CD4-positive, alpha-beta memory T cell (primary cell): ENCODE results near the gene GPN2. TPM values are rescaled to one million over a fixed set of nuclear protein-coding genes. Genes with fewer than 3 reads are reported as not detected.

ENCODE experiments used
- CTCF ChIA-PET: fragments of 350-600 bp; sonication (Branson Sonifier 250); formaldehyde crosslinking; loops from one replicate; lab custom pipeline; 2021; ENCODE audit warnings: inconsistent platforms; ENCODE audit not compliant: partially characterized antibody; lab: Charles Lee
- POLR2A ChIA-PET: fragments of 350-600 bp; sonication (Branson Sonifier 250); formaldehyde crosslinking; loops from one replicate; lab custom pipeline; 2021; ENCODE audit not compliant: partially characterized antibody; lab: Charles Lee
- DNase-seq, 5 donors: peaks; one replicate each; pipeline versions ENCODE4 v3.0.0 to v3.0.0-alpha.2; 2020 to 2022; ENCODE audit warnings: mixed read lengths in 1 of 5
- H3K27ac ChIP-seq: one replicate; pipeline ENCODE4 v1.7.0; 2013; ENCODE audit warnings: low read depth, low read length
- H3K27me3 ChIP-seq: 2 replicates; pipeline ENCODE4 v1.7.0; 2013; ENCODE audit warnings: mild to moderate bottlenecking, low read length, moderate library complexity; ENCODE audit not compliant: insufficient read depth
- H3K36me3 ChIP-seq: 2 replicates; pipeline ENCODE4 v1.7.0; 2013; ENCODE audit warnings: mild to moderate bottlenecking, low read length, moderate library complexity; ENCODE audit not compliant: insufficient read depth
- H3K4me1 ChIP-seq: 2 replicates; pipeline ENCODE4 v1.7.0; 2013; ENCODE audit warnings: mild to moderate bottlenecking, low read length, moderate library complexity; ENCODE audit not compliant: insufficient read depth
- H3K4me3 ChIP-seq, 2 donors: one replicate each; pipeline ENCODE4 v1.7.0; 2013; ENCODE audit warnings: low read length in 2 of 2, mild to moderate bottlenecking in 1 of 2
- H3K9me3 ChIP-seq, 2 donors: one replicate each; pipeline ENCODE4 v1.7.0; 2013; ENCODE audit warnings: low read length in 2 of 2, control low read depth in 1 of 2; ENCODE audit not compliant: control insufficient read depth in 1 of 2
- H3K27ac Mint-ChIP-seq, 7 donors: one replicate each; pipeline ENCODE4 v1.8.0; 2020 to 2021; ENCODE audit warnings: mixed read lengths in 7 of 7, mild to moderate bottlenecking in 6 of 7, inconsistent platforms in 3 of 7, moderate library complexity in 3 of 7
- H3K27me3 Mint-ChIP-seq, 2 donors: one replicate each; pipeline ENCODE4 v1.8.0; 2020 to 2021; ENCODE audit warnings: mixed read lengths in 2 of 2
- H3K36me3 Mint-ChIP-seq, 2 donors: one replicate each; pipeline ENCODE4 v1.8.0; 2020 to 2021; ENCODE audit warnings: mixed read lengths in 2 of 2, inconsistent platforms in 1 of 2, mild to moderate bottlenecking in 1 of 2
- H3K4me1 Mint-ChIP-seq, 4 donors: one replicate each; pipeline ENCODE4 v1.8.0; 2020 to 2021; ENCODE audit warnings: mixed read lengths in 4 of 4, mild to moderate bottlenecking in 1 of 4
- H3K4me3 Mint-ChIP-seq, 8 donors: one replicate each; pipeline ENCODE4 v1.8.0; 2020 to 2021; ENCODE audit warnings: mixed read lengths in 8 of 8, mild to moderate bottlenecking in 7 of 8, moderate library complexity in 6 of 8, inconsistent platforms in 3 of 8
- H3K9me3 Mint-ChIP-seq, 8 donors: one replicate each; pipeline ENCODE4 v1.8.0; 2020 to 2021; ENCODE audit warnings: mixed read lengths in 8 of 8, mild to moderate bottlenecking in 5 of 8, inconsistent platforms in 3 of 8, moderate library complexity in 1 of 8
- intact Hi-C: fragments of 100-400 bp; cut with micrococcal nuclease; formaldehyde crosslinking; loops from one replicate; pipeline ENCODE4 v1.15.1; 2023
- polyA plus RNA-seq, 2 donors: library from polyadenylated mRNA; unstranded; fragments of 300-500 nt; fragmentation: Illumina TruSeq; gene quantifications; one replicate each; pipeline ENCODE4 v1.2.3, GENCODE V29; 2021
- total RNA-seq, 2 experiments: library from RNA; stranded (reverse); gene quantifications; one replicate each; pipeline ENCODE4 v1.2.3, GENCODE V29; 2021

The GPN2 gene
- total and polyA plus RNA-seq, 4 experiments from 2014 or later: 15.3 to 38.0 (median 27.9) TPM

DNA sequence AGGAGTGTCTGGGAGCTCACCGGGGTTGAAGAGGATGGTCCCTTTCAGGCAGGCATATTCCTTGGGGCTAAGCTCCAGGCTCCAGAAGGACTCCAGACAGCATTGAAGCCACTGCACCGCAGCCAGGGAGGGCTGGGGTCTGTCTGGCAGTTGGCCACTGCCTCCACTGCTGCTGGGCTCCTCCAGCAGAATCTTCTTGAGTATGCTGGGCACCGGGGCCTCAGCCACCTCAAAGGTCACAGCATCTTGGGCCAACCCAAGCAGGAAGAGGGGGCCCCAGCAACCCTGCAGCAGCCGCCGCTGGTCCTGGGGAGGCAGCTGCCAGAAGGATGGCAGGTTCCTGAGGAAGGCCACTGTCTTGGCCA, 23.3 kb upstream of the GPN2 start:
- Mint-ChIP-seq H3K4me1 (no peaks in the 10 kb centered on the region), H3K4me3 (no peak overlapping the region), H3K36me3 (no peaks in the 10 kb centered on the region), H3K27me3 (peaks cover 0 to 4% of the 10 kb centered on the region in 2 donors), H3K27ac (no peak overlapping the region), H3K9me3 (no peaks in the 10 kb centered on the region)
- Histone ChIP-seq H3K4me3 (no peak overlapping the region), H3K27me3 (no peaks in the 10 kb centered on the region), H3K36me3 (no peaks in the 10 kb centered on the region), H3K4me1 (no peaks in the 10 kb centered on the region), H3K9me3 (no peaks in the 10 kb centered on the region), H3K27ac (no peak overlapping the region)
- intact Hi-C loops: no loop called here
- CTCF ChIA-PET: no interaction called here
- DNase-seq: no peak
- POLR2A ChIA-PET: no interaction called here

DNA sequence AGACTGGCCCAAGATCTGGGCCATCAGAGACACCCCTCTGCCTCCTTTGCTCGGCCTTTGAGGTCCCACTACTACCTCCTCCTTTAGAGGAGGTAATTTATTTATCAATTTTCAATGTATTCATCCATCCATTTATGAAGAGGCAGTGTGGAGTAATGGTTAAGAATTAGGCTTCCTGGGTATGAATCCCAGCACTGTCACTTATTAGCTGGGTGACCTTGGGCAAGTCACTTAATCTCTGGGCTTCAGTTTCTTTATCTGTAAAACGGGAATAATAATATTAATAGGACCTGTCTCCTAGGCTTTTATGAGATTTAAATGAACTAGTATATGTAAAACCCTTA, 22.0 kb upstream of the GPN2 start:
- Mint-ChIP-seq H3K4me3 (no peak overlapping the region), H3K4me1 (no peaks in the 10 kb centered on the region), H3K27me3 (peaks cover 0 to 5% of the 10 kb centered on the region in 2 donors), H3K27ac (no peak overlapping the region), H3K36me3 (no peaks in the 10 kb centered on the region), H3K9me3 (no peaks in the 10 kb centered on the region)
- no peak for DNase-seq
- CTCF ChIA-PET: interaction anchor here (0.6 kb wide), 2 partner anchors 105 to 511 kb away, joined by 3 to 4 read pairs; no protein-coding TSS in a partner anchor
- no peak overlapping the region for H3K4me3 ChIP-seq
- POLR2A ChIA-PET: no interaction called here
- H3K9me3 ChIP-seq: no peaks in the 10 kb centered on the region
- H3K4me1 ChIP-seq: no peaks in the 10 kb centered on the region
- no peaks in the 10 kb centered on the region for H3K36me3 ChIP-seq
- H3K27me3 ChIP-seq: no peaks in the 10 kb centered on the region
- H3K27ac ChIP-seq: no peak overlapping the region
- intact Hi-C loops: no loop called here

DNA sequence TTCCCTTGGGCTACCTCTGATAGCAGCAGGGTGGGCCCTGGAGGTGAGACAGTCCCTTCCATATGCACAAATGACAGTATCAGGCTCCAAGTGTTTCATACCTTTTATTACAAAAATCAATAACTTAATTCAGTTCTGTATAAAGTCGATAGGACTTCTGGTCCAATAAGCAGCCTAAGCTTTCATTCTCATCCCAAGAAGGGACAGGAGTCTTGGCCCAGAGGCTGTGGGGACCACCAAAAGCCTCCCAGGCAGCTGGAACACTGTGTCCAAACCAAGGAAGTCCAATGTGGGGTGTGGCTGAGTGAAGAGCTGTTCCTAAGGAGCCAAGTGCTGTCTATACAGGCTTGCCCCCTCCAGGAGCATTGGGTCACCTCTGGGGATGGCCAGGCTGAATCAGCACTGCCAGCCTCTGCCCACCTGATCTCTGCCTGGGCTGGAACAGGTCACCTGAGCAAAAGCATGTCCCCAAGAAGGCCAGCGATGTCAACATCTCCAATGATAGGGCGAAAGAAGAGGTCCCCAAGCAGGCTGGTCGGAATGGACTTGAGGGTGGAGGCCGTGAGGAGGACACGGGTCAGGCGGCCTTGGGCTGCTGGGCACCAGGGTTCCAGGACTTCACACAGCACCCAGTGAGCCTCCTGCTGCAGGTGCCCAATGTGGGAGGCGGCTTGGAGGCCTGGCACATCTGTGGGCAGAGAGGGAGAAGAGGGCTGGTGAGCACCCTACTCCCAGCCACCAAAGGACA, 21.5 kb upstream of the GPN2 start:
- Histone ChIP-seq H3K36me3 (no peaks in the 10 kb centered on the region), H3K27ac (no peak overlapping the region), H3K4me3 (no peak overlapping the region), H3K4me1 (no peaks in the 10 kb centered on the region), H3K27me3 (no peaks in the 10 kb centered on the region), H3K9me3 (no peaks in the 10 kb centered on the region)
- ChIA-PET POLR2A (no interaction called here), CTCF (no interaction called here)
- no peaks in the 10 kb centered on the region for H3K36me3 Mint-ChIP-seq
- no peak overlapping the region for H3K4me3 Mint-ChIP-seq
- no peak overlapping the region for H3K27ac Mint-ChIP-seq
- no peak for DNase-seq
- intact Hi-C loops: no loop called here
- no peaks in the 10 kb centered on the region for H3K4me1 Mint-ChIP-seq
- no peaks in the 10 kb centered on the region for H3K9me3 Mint-ChIP-seq
- peaks cover 0 to 5% of the 10 kb centered on the region in 2 donors for H3K27me3 Mint-ChIP-seq

DNA sequence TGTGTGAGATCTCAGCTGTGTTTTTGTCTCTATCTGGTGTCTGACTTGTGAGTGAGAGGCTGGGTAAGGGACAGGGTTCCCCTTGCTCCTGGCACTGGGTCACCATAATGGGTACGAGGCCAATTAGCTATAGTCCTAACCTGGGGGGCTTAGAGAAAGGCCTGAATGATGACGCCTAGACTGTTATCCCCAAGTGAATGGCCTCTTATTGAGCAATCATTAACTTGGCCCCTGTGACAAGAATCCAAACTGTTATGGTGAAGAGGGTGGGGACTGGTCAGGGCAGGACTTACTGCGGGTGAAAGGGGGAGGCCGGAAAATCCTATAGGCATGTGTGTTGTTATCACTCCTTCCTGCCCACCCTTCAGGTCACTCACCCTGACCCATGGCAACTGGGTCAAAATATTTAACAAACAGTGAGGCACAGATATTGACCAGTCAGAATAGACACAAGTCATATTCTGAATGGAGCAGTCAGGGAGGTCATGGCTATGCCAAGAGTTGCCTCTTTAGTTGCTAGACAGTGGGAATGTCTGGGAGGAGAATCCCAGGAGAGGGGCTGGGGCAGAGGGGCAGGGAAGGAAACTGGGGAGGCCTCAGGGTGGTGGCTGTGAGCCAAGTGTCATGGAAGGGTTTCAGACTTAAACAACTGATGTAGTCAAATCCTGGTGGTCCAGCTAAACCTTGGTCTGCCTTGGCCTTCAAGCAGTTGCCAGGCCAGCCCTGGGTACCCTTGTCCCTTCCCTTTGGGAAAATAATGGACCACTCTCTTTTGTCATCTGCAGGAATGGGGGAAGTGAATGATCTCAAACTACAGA, 20.5 kb upstream of the GPN2 start:
- Histone ChIP-seq H3K4me1 (no peaks in the 10 kb centered on the region), H3K27me3 (no peaks in the 10 kb centered on the region), H3K27ac (no peak overlapping the region), H3K4me3 (no peak overlapping the region), H3K9me3 (no peaks in the 10 kb centered on the region), H3K36me3 (no peaks in the 10 kb centered on the region)
- no peaks in the 10 kb centered on the region for H3K36me3 Mint-ChIP-seq
- H3K9me3 Mint-ChIP-seq: no peaks in the 10 kb centered on the region
- ChIA-PET CTCF (no interaction called here), POLR2A (interaction anchor here (1.8 kb wide), 1 partner anchor 18 kb away, joined by 4 read pairs; no protein-coding TSS in a partner anchor)
- peaks cover 0 to 5% of the 10 kb centered on the region in 2 donors for H3K27me3 Mint-ChIP-seq
- H3K27ac Mint-ChIP-seq: no peak overlapping the region
- no peaks in the 10 kb centered on the region for H3K4me1 Mint-ChIP-seq
- H3K4me3 Mint-ChIP-seq: no peak overlapping the region
- intact Hi-C loops: no loop called here
- no peak for DNase-seq

DNA sequence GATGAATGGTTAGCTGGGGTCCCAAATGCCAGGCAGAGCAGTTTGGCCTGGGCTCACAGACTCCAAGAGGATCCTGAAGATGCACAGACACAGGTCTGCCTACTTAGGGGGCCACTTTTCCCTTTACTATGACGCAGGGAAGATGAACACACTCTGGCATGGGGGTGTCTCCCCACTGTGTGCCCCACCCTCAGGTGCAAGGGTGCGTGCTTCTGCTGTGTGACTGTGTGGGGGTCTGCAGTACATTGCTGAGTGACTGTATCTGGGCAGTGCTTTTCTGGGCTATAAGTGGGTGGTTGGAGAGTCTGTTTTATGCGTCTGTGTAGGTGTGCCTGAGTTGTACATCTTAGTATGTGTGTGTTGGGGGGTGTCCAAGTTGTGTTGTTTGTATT, 19.9 kb upstream of the GPN2 start:
- H3K27ac ChIP-seq: no peak overlapping the region
- Mint-ChIP-seq H3K4me3 (no peak overlapping the region), H3K27ac (no peak overlapping the region), H3K9me3 (no peaks in the 10 kb centered on the region), H3K4me1 (no peaks in the 10 kb centered on the region), H3K27me3 (peaks cover 0 to 5% of the 10 kb centered on the region in 2 donors), H3K36me3 (no peaks in the 10 kb centered on the region)
- no peaks in the 10 kb centered on the region for H3K36me3 ChIP-seq
- ChIA-PET CTCF (no interaction called here), POLR2A (interaction anchor here (0.7 to 1.8 kb wide), 3 partner anchors 10 to 20 kb away, joined by 3 to 6 read pairs (median 4); partner anchors contain the start of genes GPATCH3 and GPN2)
- H3K4me1 ChIP-seq: no peaks in the 10 kb centered on the region
- no peak overlapping the region for H3K4me3 ChIP-seq
- intact Hi-C loops: no loop called here
- H3K27me3 ChIP-seq: no peaks in the 10 kb centered on the region
- no peak for DNase-seq
- no peaks in the 10 kb centered on the region for H3K9me3 ChIP-seq

DNA sequence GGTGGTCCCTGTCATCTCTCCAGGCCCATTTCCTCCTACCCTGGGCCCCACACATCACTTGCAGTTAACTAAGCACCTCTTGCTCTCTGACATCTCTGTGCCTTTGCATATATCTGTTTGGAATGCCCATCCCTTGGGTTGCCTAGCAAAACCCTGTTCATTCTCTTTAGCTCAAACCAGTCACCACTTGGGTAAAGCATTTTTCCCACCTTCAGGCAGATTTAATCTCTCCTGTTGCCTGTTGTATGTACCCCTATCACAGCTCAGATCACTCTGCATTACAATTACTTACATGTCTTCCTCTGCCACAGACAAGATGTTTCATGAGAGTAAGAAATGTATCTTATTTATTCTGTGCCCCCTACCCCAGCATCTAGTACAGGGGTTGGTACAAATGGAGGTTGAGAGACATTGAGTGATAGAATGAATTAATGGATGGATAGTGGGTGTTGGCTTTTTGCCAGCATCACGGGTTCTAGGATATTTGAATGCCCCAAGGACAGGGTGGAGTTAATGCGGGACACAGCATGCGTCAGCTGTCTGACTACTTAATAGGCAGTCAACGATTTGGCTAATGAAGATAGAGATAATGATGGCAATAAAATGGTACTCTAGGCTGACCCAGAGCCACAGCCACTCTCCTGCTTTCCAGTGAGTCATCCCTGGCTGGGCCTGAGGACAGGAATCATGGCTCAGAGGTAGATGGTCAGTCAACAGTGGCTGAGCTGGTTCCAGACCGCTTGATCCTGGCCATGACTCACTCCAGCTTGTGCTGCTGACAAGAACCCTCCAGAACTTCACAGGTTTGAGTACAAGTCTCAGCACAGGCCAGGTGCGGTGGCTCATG, 17.2 kb upstream of the GPN2 start:
- Histone ChIP-seq H3K36me3 (no peaks in the 10 kb centered on the region), H3K9me3 (no peaks in the 10 kb centered on the region), H3K4me3 (no peak overlapping the region), H3K27me3 (no peaks in the 10 kb centered on the region), H3K4me1 (no peaks in the 10 kb centered on the region), H3K27ac (no peak overlapping the region)
- Mint-ChIP-seq H3K27ac (no peak overlapping the region), H3K9me3 (no peaks in the 10 kb centered on the region), H3K4me1 (peaks cover 0 to 2% (median 2%) of the 10 kb centered on the region in 4 donors), H3K36me3 (no peaks in the 10 kb centered on the region), H3K27me3 (peaks cover 0 to 5% of the 10 kb centered on the region in 2 donors), H3K4me3 (no peak overlapping the region)
- intact Hi-C loops: no loop called here
- CTCF ChIA-PET: interaction anchor here (1.3 kb wide), 1 partner anchor 18 kb away, joined by 3 read pairs; no protein-coding TSS in a partner anchor
- POLR2A ChIA-PET: no interaction called here
- DNase-seq: no peak
